Measurements from ENCODE around the gene CAVIN2.
A peak's percentile ranks its signal among the peaks of the same experiment; 100 is the strongest.

DNA sequence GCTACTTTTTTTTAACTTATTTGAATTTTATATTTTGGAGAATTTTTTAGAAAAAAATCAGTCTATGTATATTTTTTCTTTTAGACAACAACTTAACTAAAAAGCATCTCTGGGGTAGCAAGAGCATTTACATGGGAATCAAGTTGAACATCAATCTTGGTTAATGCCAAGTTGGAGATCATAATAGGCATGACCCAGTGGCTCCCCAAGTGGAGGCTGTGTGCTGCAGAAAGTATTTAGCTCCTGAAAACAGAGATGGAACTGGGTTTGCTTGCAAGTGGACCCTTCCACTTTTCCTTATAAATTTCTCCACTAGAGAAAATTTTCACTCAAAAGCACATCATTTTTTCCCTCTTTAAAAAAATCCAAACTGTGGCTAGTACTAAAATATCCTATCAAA, 23.9 kb upstream of the CAVIN2 start:
- no peak for TF ChIP-seq EZH2 (optimal IDR thresholded peaks at IDR 0.05; ENCODE audit: low read depth, low read length)
- TF ChIP-seq, protein P1, sequence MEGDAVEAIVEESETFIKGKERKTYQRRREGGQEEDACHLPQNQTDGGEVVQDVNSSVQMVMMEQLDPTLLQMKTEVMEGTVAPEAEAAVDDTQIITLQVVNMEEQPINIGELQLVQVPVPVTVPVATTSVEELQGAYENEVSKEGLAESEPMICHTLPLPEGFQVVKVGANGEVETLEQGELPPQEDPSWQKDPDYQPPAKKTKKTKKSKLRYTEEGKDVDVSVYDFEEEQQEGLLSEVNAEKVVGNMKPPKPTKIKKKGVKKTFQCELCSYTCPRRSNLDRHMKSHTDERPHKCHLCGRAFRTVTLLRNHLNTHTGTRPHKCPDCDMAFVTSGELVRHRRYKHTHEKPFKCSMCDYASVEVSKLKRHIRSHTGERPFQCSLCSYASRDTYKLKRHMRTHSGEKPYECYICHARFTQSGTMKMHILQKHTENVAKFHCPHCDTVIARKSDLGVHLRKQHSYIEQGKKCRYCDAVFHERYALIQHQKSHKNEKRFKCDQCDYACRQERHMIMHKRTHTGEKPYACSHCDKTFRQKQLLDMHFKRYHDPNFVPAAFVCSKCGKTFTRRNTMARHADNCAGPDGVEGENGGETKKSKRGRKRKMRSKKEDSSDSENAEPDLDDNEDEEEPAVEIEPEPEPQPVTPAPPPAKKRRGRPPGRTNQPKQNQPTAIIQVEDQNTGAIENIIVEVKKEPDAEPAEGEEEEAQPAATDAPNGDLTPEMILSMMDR (IDR thresholded peaks at IDR 0.05; ENCODE audit: low read length) = 0 out of 2 replicates have a peak, but pooled peaks have one; percentile 3
